ENCODE measurements around the gene CUX1. TPM values are rescaled to one million over a fixed set of nuclear protein-coding genes. Genes with fewer than 3 reads are reported as not detected.
"Not testable (repeated sequence)": the region's sequence is repeated elsewhere in the genome, so short reads cannot be mapped to it uniquely, and the experiment has no call there.

The CUX1 gene
- total RNA-seq, 4 donors from 2014 or later, result 40.0 to 55.9 (median 47.3) TPM

- Histone ChIP-seq H3K9me3 (no peaks in the 10 kb centered on the region), H3K36me3 (no peaks in the 10 kb centered on the region), H3K27ac (no peak overlapping the region), H3K4me1 (peaks cover 0 to 20% (median 0%) of the 10 kb centered on the region in 3 donors), H3K4me3 (no peak overlapping the region), H3K27me3 (no peaks in the 10 kb centered on the region)
- no peak for DNase-seq
- no peak for TF ChIP-seq CTCF (IDR thresholded peaks at IDR 0.05)
- intact Hi-C loops (cut with DNase I), result no loop called here
- 68 to 77% methylated on average over 4 of the region's 4 CpGs for WGBS, 2 donors
Observed at GRCh38 chr7:102042016-102042656, 224.7 kb downstream of the CUX1 start.

GRCh38 chr7:102042796-102043195, 225.4 kb downstream of the CUX1 start:
- DNase-seq; intact Hi-C loops (cut with DNase I): not testable (repeated sequence)
- 79 to 81% methylated on average over 8 to 9 of the region's 9 CpGs for WGBS, 2 donors

GRCh38 chr7:102044641-102044983, 227.2 kb downstream of the CUX1 start:
- H3K36me3 ChIP-seq, result no peaks in the 10 kb centered on the region
- H3K27me3 ChIP-seq, result no peaks in the 10 kb centered on the region
- TF ChIP-seq POLR2A (IDR thresholded peaks at IDR 0.05) (no peak), CTCF (IDR thresholded peaks at IDR 0.05) (no peak)
- peaks cover 0 to 20% (median 0%) of the 10 kb centered on the region in 3 donors for H3K4me1 ChIP-seq
- H3K4me3 ChIP-seq, result peak overlapping the region in 1 of 4 donors; percentile 50
- DNase-seq, result no peak
- no peaks in the 10 kb centered on the region for H3K9me3 ChIP-seq
- H3K27ac ChIP-seq, result peak overlapping the region in 1 of 4 donors; percentile 32
- intact Hi-C loops (cut with DNase I), result no loop called here
- WGBS, 2 donors, result 67 to 97% methylated on average over 4 to 5 of the region's 6 CpGs

More at GRCh38 chr7:102042796-102043195, 225.4 kb downstream of the CUX1 start:
- not testable (repeated sequence) for H3K27ac ChIP-seq, H3K36me3 ChIP-seq, H3K27me3 ChIP-seq, H3K9me3 ChIP-seq, H3K4me3 ChIP-seq
- peaks cover 0 to 20% (median 0%) of the 10 kb centered on the region in 3 donors for H3K4me1 ChIP-seq

- TF ChIP-seq POLR2A (IDR thresholded peaks at IDR 0.05), result no peak
- TF ChIP-seq CTCF (IDR thresholded peaks at IDR 0.05), result no peak
- no peak for DNase-seq
- Histone ChIP-seq H3K27ac (peak overlapping the region in 1 of 4 donors; percentile 32), H3K9me3 (no peaks in the 10 kb centered on the region), H3K27me3 (no peaks in the 10 kb centered on the region), H3K36me3 (no peaks in the 10 kb centered on the region), H3K4me1 (peaks cover 0 to 20% (median 0%) of the 10 kb centered on the region in 3 donors), H3K4me3 (peak overlapping the region in 2 of 4 donors; percentile 22 to 50)
- intact Hi-C loops (cut with DNase I), result no loop called here
- 24 to 36% methylated on average over 22 to 27 of the region's 29 CpGs for WGBS, 2 donors
Observed at GRCh38 chr7:102044984-102045673, 227.7 kb downstream of the CUX1 start.

- intact Hi-C loops (cut with DNase I), result no loop called here
- Histone ChIP-seq H3K27me3 (no peaks in the 10 kb centered on the region), H3K27ac (no peak overlapping the region), H3K4me3 (peak overlapping the region in 2 of 4 donors; percentile 22 to 50), H3K36me3 (no peaks in the 10 kb centered on the region), H3K4me1 (peaks cover 0 to 23% (median 0%) of the 10 kb centered on the region in 3 donors), H3K9me3 (no peaks in the 10 kb centered on the region)
- no peak for TF ChIP-seq CTCF (IDR thresholded peaks at IDR 0.05)
- TF ChIP-seq POLR2A (IDR thresholded peaks at IDR 0.05), result no peak
- DNase-seq, result no peak
- 59 to 71% methylated on average over 11 of the region's 11 CpGs for WGBS, 2 donors
Observed at GRCh38 chr7:102045681-102046372, 228.4 kb downstream of the CUX1 start.

Data from esophagus squamous epithelium (tissue), 5 donors.